Uterus (tissue), 2 donors: Measurements from ENCODE around the gene MAMDC2.

Experiments
- POLR2A ChIP-seq, 2 donors: fragments of 450-650 bp; IDR thresholded peaks; one replicate each; pipeline ENCODE4 v1.6.1; 2016; ENCODE audit warnings: antibody characterized with exemption in 2 of 2, mild to moderate bottlenecking in 1 of 2, moderate library complexity in 1 of 2
- TF ChIP-seq, protein P1 (sequence below), 4 experiments: fragments of 200-600 bp in 2 of 4; fragments of 450-650 bp in 2 of 4; sonication (generic) in 2 of 4; IDR thresholded peaks; one replicate each; pipeline ENCODE4 v1.5.1; 2016 to 2019; ENCODE audit warnings: antibody characterized with exemption in 4 of 4, mild to moderate bottlenecking in 2 of 4, moderate library complexity in 1 of 4

DNA sequence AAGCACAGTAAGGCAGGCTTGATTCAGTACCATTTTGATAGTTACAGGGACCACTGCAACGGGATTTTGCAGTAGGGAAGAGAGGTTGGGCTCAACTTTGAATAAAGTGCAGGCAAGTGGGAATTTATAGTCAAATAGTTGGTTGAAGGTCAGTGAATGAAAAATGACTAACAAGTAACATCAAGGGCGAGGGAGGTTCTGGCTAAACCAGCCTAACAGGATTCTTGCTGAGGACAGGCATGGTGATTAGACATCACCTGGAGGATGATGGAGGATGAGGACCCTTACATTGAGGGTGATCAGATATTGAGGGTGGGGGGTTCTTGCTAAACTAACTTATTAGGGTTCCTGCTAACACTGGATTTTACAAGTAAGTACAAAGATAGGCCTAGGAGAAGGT, 149.1 kb downstream of the MAMDC2 start:
- TF ChIP-seq, protein P1, sequence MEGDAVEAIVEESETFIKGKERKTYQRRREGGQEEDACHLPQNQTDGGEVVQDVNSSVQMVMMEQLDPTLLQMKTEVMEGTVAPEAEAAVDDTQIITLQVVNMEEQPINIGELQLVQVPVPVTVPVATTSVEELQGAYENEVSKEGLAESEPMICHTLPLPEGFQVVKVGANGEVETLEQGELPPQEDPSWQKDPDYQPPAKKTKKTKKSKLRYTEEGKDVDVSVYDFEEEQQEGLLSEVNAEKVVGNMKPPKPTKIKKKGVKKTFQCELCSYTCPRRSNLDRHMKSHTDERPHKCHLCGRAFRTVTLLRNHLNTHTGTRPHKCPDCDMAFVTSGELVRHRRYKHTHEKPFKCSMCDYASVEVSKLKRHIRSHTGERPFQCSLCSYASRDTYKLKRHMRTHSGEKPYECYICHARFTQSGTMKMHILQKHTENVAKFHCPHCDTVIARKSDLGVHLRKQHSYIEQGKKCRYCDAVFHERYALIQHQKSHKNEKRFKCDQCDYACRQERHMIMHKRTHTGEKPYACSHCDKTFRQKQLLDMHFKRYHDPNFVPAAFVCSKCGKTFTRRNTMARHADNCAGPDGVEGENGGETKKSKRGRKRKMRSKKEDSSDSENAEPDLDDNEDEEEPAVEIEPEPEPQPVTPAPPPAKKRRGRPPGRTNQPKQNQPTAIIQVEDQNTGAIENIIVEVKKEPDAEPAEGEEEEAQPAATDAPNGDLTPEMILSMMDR (IDR thresholded peaks at IDR 0.05), result no peak
- no peak for TF ChIP-seq POLR2A (IDR thresholded peaks at IDR 0.05)
